ENCODE measurements around the gene SCEL.

DNA sequence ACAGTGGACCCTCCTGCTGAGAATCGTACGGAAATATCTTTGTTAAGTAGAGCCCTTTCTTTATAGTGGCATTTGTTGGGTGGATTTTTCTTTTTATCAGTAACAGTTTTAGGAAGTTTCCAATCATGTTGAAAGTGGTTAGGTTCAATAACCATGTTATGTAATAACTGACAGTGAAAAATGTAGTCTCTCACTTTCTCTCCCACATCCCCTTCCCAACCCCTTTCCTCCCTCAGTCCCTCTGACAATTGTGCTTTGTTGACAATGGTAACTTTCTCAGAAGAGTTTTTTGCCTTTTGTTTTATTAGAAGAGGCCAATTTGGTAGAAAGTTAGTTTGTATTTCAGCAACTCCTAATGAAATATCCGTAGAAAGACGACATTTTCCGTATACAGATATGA lies 84.1 kb downstream of the SCEL start:
- TF ChIP-seq EZH2 (IDR thresholded peaks at IDR 0.05) (no peak), POLR2AphosphoS5 (IDR thresholded peaks at IDR 0.05; ENCODE audit: borderline replicate concordance, low read depth, low read length) (no peak), FOXP2 (optimal IDR thresholded peaks at IDR 0.05; ENCODE audit: control extremely low read depth, extremely low read length, insufficient read depth) (no peak)

Data from SK-N-MC (cell line).